Testis (tissue), 2 donors: ENCODE measurements around the gene ASTL.

Experiments used
- POLR2A ChIP-seq: fragments of 450-650 bp; IDR thresholded peaks from one replicate; pipeline ENCODE4 v1.6.1; 2017; ENCODE audit warnings: antibody characterized with exemption, mild to moderate bottlenecking, moderate library complexity
- TF ChIP-seq, protein P1 (sequence below), 3 experiments: fragments of 450-650 bp in 2 of 3; fragments of 200-600 bp in 1 of 3; sonication (generic) in 1 of 3; IDR thresholded peaks; one replicate each; pipeline ENCODE4 v1.5.1; 2016 to 2019; ENCODE audit warnings: antibody characterized with exemption in 3 of 3, mild to moderate bottlenecking in 2 of 3, moderate library complexity in 1 of 3

DNA sequence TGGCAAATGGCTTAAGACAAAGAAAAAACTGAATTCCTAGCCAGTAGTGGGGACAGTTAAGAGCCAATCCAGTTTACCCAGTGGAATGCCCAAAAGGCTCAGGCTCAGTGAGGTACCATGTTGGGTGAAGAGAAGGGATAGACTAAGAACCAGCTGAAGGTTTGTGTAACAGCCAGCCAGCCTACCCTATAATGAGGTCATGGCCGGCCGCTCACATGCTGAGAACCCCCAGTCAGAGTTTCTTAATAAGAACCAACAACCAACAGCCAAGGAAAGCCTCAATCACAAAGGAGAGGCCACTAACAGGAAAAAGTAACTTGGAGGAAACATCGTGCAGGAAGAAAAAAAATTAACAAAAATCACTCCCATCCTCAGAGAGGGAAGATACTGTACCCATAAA is 32.3 kb upstream of the ASTL start:
- TF ChIP-seq, protein P1, sequence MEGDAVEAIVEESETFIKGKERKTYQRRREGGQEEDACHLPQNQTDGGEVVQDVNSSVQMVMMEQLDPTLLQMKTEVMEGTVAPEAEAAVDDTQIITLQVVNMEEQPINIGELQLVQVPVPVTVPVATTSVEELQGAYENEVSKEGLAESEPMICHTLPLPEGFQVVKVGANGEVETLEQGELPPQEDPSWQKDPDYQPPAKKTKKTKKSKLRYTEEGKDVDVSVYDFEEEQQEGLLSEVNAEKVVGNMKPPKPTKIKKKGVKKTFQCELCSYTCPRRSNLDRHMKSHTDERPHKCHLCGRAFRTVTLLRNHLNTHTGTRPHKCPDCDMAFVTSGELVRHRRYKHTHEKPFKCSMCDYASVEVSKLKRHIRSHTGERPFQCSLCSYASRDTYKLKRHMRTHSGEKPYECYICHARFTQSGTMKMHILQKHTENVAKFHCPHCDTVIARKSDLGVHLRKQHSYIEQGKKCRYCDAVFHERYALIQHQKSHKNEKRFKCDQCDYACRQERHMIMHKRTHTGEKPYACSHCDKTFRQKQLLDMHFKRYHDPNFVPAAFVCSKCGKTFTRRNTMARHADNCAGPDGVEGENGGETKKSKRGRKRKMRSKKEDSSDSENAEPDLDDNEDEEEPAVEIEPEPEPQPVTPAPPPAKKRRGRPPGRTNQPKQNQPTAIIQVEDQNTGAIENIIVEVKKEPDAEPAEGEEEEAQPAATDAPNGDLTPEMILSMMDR (IDR thresholded peaks at IDR 0.05), result no peak
- TF ChIP-seq POLR2A, result no peak
